Sigmoid colon (tissue), 3 donors: ENCODE data around the gene GAD2.

ENCODE experiments used
- CTCF ChIP-seq, 4 experiments: fragments of 450-650 bp in 3 of 4; fragments of 200-600 bp in 1 of 4; IDR thresholded peaks; one replicate each; pipeline ENCODE4 v1.5.1; 2016 to 2019; ENCODE audit warnings: antibody characterized with exemption in 4 of 4, mild to moderate bottlenecking in 3 of 4, moderate library complexity in 2 of 4
- POLR2A ChIP-seq, 2 donors: fragments of 450-650 bp; IDR thresholded peaks; one replicate each; pipeline ENCODE4 v1.6.1; 2016; ENCODE audit warnings: antibody characterized with exemption in 2 of 2, mild to moderate bottlenecking in 2 of 2, moderate library complexity in 2 of 2

- TF ChIP-seq CTCF (IDR thresholded peaks at IDR 0.05) (no peak), POLR2A (IDR thresholded peaks at IDR 0.05) (no peak)
Measured at GRCh38 chr10:26318672-26319071, 102.1 kb downstream of the GAD2 start.
